ENCODE results near the gene CALHM4. TPM values are rescaled to one million over a fixed set of nuclear protein-coding genes. Genes with fewer than 3 reads are reported as not detected.

Gene CALHM4
- total and polyA plus RNA-seq, 2 of the 8 experiments (the other 6 are each of a cell fraction or from before 2014, with no cell fraction given): not detected

DNA sequence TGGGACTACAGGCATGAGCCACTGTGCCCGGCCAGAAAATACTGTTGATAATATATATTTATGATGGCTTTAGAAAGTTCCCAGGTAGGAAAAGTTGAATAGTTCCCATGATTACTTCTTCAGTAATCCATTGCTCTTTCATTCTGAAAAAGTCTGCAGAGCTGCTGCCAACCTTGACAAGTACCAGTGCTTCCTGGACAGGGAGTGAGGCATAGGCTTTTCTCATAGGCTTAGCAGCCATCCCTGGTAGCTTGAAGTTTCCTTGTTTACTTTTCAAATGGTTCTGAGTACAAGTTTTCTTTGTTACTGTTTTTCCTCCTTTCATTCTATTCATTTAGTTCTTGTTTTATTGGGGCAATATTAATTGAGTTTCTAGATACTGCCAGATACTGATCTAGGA is 25.6 kb downstream of the CALHM4 start:
- H3K18ac ChIP-seq (ENCODE audit: extremely low read depth, low read length): no peak overlapping the region
- no peaks in the 10 kb centered on the region for H3K4me1 ChIP-seq (replicated peaks in 1 of 4; ENCODE audit: control insufficient read depth in 3 of 4, insufficient read depth in 4 of 4, low read length in 3 of 4)
- H3K27ac ChIP-seq (ENCODE audit: low read depth, low read length): no peak overlapping the region
- no peak overlapping the region for H2BK20ac ChIP-seq (ENCODE audit: low read length)
- no peak for DNase-seq (ENCODE audit: low read depth in 1 of 2, low spot score in 2 of 2)
- FAIRE-seq: no peak
- peaks cover 0 to 1% of the 10 kb centered on the region in 2 experiments for H4K20me1 ChIP-seq (replicated peaks in 1 of 2; ENCODE audit: control insufficient read depth in 1 of 2, insufficient read depth in 2 of 2, low read length in 2 of 2)
- H4K8ac ChIP-seq (ENCODE audit: extremely low read depth, insufficient read depth, low read length): no peak overlapping the region
- no peak overlapping the region for H4K5ac ChIP-seq (ENCODE audit: insufficient read length, low read depth, low read length)
- H3K27me3 ChIP-seq (replicated peaks in 1 of 4; ENCODE audit: control insufficient read depth in 3 of 4, extremely low read depth in 1 of 4, insufficient read depth in 3 of 4, low read length in 3 of 4): peaks cover 0 to 1% (median 0%) of the 10 kb centered on the region in 4 experiments; a peak in 1 of 7 replicates
- no peak overlapping the region for H3K14ac ChIP-seq (ENCODE audit: insufficient read length)
- POLR2A ChIA-PET (ENCODE audit: partially characterized antibody): no interaction called here
- no peak overlapping the region for H2BK120ac ChIP-seq (replicated peaks; ENCODE audit: low read depth, low read length)
- H2BK5ac ChIP-seq (ENCODE audit: low read depth, low read length): no peak overlapping the region
- H3K4ac ChIP-seq (replicated peaks; ENCODE audit: insufficient read length, low read depth, low read length): no peak overlapping the region
- H3K9ac ChIP-seq (replicated peaks in 1 of 4; ENCODE audit: extremely low read depth in 1 of 4, low read depth in 3 of 4, low read length in 3 of 4): no peak overlapping the region
- H3K9me3 ChIP-seq (ENCODE audit: insufficient read depth in 2 of 2, low read depth in 1 of 2, low read length in 1 of 2): no peaks in the 10 kb centered on the region
- H2BK15ac ChIP-seq (ENCODE audit: low read length): no peak overlapping the region
- no peak for TF ChIP-seq SAP30 (IDR thresholded peaks at IDR 0.05; ENCODE audit: insufficient read depth, insufficient replicate concordance, low read length)
- no peak for TF ChIP-seq SP2 (IDR thresholded peaks at IDR 0.05; ENCODE audit: low read length)
- TF ChIP-seq SRF (IDR thresholded peaks at IDR 0.05; ENCODE audit: low read depth, low read length): no peak
- no peak for TF ChIP-seq PHF8 (conservative IDR thresholded peaks at IDR 0.05; ENCODE audit: low read depth, low read length)
- no peak for TF ChIP-seq CHD1 (IDR thresholded peaks at IDR 0.05; ENCODE audit: low read depth, low read length)
- TF ChIP-seq, protein P1, sequence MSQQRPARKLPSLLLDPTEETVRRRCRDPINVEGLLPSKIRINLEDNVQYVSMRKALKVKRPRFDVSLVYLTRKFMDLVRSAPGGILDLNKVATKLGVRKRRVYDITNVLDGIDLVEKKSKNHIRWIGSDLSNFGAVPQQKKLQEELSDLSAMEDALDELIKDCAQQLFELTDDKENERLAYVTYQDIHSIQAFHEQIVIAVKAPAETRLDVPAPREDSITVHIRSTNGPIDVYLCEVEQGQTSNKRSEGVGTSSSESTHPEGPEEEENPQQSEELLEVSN (IDR thresholded peaks at IDR 0.05): no peak
- TF ChIP-seq ASH2L (IDR thresholded peaks at IDR 0.05; ENCODE audit: low read length): no peak
- no peak for TF ChIP-seq YY1 (IDR thresholded peaks at IDR 0.05; ENCODE audit: low read depth, low read length)
- TF ChIP-seq TAF1 (IDR thresholded peaks at IDR 0.05; ENCODE audit: low read depth, low read length): no peak
- TF ChIP-seq CREB1 (IDR thresholded peaks at IDR 0.05): no peak
- no peak for TF ChIP-seq CTBP2 (IDR thresholded peaks at IDR 0.05; ENCODE audit: borderline replicate concordance, insufficient read depth, insufficient read length, low read length)
- TF ChIP-seq SP1 (IDR thresholded peaks at IDR 0.05; ENCODE audit: low read depth, low read length): no peak
- WGBS, 2 experiments (ENCODE audit: extremely low coverage in 1 of 2, insufficient coverage in 1 of 2, insufficient read length in 1 of 2, insufficient replicate concordance in 2 of 2, low coverage in 1 of 2, low lambda C conversion rate in 2 of 2, missing lambda C conversion rate in 1 of 2): 91% methylated on average over 1 of the region's 1 CpG; no CpG with 5 or more reads in 1 of the 2 experiments
- no peak overlapping the region for H2BK12ac ChIP-seq (ENCODE audit: low read depth, low read length)
- H3K23ac ChIP-seq (ENCODE audit: insufficient read length): no peak overlapping the region
- H3K4me3 ChIP-seq (ENCODE audit: extremely low read depth in 1 of 4, insufficient read depth in 2 of 4, low read depth in 3 of 4, low read length in 4 of 4): no peak overlapping the region
- no peak overlapping the region for H2AK5ac ChIP-seq (ENCODE audit: low read depth, low read length)
- H3K4me2 ChIP-seq (ENCODE audit: insufficient read depth in 1 of 2, low read depth in 2 of 2, low read length in 2 of 2): no peak overlapping the region
- CTCF ChIA-PET (ENCODE audit: partially characterized antibody): interaction anchor here (0.8 kb wide), 1 partner anchor 46 kb away, joined by 3 read pairs; no protein-coding TSS in a partner anchor
- H3K79me1 ChIP-seq (ENCODE audit: low read depth, low read length): no peaks in the 10 kb centered on the region; the same call in 1 of the 2 replicates
- H3K36me3 ChIP-seq (ENCODE audit: control insufficient read depth in 2 of 4, insufficient read depth in 4 of 4, low read length in 3 of 4): peaks cover 0 to 8% (median 0%) of the 10 kb centered on the region in 4 experiments; a peak in 2 of 8 replicates
- H4K91ac ChIP-seq (replicated peaks; ENCODE audit: insufficient read length, low read length): no peak overlapping the region
- H3K56ac ChIP-seq (replicated peaks; ENCODE audit: insufficient read length, low read depth, low read length): no peak overlapping the region
- no peak overlapping the region for H2AFZ ChIP-seq (ENCODE audit: low read length)
- peaks cover 0 to 24% of the 10 kb centered on the region in 2 experiments; a peak in 2 of 4 replicates for H3K79me2 ChIP-seq (ENCODE audit: control insufficient read depth in 1 of 2, insufficient read depth in 2 of 2, low read length in 2 of 2)
- no peaks in the 10 kb centered on the region for H3K23me2 ChIP-seq (ENCODE audit: low read depth, low read length)
